GM19099 (cell line): Measurements from ENCODE around the gene PHAF1.

Experiments
- POLR2A ChIP-seq: IDR thresholded peaks from 3 replicates; pipeline ENCODE4 v1.6.1; 2011; ENCODE audit warnings: low read depth; ENCODE audit not compliant: insufficient read length; ENCODE audit errors: extremely low read depth

The PHAF1 gene

DNA sequence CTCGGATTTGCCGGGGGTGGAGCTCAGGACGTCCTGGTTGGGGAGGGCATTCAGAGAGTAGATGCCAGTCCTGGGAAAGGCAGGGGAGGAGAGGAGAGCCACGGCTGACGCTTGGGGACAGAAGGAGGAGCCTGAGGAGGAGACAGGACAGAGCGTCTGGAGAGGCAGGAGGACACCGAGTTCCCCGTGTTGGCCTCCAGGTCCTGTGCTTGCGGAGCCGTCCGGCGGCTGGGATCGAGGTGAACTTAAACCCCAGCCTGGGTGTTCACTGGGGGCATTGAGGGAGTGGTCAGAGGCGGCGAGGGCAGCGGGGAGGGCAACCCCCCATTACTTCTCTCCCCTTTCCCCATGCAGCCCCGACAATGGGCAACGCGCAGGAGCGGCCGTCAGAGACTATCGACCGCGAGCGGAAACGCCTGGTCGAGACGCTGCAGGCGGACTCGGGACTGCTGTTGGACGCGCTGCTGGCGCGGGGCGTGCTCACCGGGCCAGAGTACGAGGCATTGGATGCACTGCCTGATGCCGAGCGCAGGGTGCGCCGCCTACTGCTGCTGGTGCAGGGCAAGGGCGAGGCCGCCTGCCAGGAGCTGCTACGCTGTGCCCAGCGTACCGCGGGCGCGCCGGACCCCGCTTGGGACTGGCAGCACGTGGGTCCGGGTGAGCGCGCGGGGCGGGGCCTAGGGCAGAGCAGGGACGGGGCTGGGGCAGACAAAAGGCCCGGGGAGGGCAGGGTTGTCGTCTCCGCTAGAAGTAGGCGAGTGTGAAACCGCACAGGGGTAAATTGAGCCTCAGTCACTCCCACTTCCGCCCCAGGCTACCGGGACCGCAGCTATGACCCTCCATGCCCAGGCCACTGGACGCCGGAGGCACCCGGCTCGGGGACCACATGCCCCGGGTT, 64.3 kb downstream of the PHAF1 start:
- no peak for TF ChIP-seq POLR2A

DNA sequence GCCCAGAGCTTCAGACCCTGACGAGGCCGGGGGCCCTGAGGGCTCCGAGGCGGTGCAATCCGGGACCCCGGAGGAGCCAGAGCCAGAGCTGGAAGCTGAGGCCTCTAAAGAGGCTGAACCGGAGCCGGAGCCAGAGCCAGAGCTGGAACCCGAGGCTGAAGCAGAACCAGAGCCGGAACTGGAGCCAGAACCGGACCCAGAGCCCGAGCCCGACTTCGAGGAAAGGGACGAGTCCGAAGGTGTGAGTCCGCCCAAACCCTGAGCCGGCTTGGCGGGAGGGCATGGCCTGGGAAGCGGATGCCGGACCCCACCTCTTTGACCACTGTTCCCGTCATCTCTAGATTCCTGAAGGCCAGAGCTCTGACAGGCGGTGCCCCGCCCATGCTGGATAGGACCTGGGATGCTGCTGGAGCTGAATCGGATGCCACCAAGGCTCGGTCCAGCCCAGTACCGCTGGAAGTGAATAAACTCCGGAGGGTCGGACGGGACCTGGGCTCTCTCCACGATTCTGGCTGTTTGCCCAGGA, 65.0 kb downstream of the PHAF1 start:
- no peak for TF ChIP-seq POLR2A

DNA sequence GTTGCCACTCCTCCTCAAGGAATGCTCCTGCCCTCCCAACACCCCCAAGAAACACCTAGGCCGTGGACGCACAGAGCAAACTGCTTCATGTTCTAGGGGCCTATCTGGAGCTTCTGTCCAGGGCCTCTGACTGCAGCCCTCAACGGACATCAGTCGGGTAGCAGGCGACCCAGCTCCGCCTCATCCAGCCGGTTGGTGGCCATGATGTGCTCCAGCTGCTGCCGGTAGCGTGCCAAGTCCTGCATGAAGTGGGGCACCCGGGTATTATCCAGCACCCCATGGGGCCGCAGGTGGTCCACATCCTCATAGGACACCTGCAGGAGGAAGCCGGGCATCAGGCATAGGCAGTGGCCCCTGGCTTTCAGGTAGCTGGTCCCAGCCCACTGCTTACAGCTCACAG, 66.9 kb downstream of the PHAF1 start:
- TF ChIP-seq POLR2A: no peak

DNA sequence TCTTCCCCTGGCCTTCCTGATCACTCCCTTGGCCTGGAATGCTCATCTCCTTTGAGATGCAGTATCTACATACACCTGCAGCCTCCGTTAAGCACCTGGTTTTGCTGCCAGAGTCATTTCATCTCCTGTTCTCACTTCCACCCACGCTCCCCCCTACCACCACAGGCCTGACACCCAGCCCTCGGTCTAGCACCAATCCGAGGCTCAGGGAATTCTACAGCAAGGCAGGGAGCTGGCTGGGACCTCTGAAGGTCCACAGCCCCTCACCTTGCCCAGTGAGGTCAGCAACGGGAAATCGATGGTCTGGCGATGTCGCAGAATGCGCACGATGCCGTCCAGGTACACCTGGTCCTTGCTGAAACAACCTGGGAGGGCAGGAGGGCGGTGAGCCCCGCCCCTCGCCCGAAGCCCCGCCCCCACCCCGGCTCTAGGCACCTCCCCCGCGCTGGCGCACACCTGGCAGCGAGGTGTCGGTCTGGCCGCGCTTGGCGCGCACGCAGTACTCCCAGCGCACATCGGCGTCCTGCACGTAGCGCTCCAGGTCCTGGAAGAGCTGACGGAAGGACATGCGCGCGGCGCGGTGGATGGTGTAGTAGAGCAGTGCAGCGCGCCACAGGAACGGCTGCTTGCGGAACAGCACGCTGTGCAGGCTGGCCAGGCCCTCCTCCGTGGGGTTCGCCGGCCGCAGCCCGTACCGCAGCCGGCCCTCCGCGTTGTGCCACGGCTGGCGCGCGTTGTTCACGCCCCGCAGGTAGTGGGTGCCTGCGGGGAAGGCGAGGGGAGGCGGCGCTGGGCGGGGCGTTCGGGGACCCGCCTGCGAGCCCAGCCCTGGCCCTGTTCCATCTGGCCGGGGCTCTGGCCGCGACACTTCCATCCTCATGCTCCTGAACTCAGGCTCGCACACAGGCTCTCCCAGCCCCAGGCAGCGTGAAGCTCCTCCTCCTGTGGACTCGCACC, 68.3 kb downstream of the PHAF1 start:
- TF ChIP-seq POLR2A: no peak

DNA sequence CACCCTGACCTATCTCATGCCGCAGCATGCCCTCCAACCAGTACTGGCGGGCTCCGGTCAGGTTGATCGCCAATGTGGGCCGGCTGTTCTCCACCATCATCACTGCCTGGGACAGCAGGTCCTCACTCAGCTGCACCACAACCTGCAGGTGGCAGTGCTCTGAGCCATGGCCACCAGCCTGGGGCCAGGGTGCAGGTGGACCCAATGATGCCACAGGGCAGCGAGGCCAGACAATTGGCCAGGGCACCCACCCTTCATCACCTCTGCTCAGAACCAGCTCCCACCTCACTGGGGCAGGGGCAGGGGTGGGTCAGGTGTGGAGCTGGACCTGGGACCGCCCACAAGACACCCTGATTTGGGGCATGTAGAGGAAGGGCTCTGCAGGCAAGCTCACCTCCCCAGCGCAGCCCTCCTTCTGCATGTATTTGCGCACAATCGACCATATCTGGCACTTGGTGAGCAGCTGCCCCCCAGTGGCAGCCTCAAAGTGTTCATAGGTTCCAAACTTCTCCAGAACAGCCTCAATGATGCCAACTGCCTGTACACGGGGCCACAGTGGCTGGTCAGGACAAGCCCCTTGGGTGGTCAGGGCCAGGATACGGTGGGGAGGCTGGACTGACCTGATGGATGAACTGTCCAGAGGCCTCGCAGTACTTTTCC, 69.8 kb downstream of the PHAF1 start:
- TF ChIP-seq POLR2A: no peak

DNA sequence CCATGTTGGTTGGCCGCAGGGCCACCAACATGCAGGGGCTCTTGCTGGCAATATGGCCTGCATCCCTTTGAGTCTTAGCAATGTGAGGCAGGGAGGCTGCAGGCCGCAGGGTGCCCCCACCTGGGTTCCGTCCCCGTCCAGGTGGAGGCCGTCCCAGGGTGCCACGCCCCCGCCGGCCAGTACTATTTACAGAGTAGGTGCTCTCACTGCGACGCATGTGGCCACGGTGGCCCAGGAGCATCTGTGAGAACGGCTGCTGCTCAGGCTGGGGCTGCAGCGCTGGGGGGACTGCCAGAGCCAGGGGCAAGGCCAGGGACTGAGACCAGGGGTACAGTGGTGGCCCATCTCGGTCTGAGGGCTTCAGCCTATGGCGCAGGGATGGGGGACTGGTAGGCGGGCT, 70.4 kb downstream of the PHAF1 start:
- no peak for TF ChIP-seq POLR2A

DNA sequence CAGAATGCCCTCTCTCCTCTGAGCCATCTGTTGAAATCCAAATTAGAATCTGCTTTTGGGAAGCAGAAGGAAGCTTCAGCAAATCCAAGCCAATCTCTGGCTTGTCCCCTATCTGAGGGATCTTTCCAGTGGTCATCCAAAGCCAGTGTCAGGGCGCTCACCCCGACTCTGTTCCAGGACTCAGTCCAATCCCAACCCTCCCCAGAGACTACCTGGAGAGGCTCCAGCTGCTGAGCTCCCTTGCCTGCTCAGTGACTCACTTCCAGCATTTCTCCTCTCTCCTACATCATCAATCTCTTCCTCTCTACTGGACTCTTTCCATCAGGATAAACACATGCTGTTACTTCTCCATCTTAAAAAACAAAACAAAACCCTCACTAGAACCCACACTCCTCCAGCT, 71.6 kb downstream of the PHAF1 start:
- no peak for TF ChIP-seq POLR2A

DNA sequence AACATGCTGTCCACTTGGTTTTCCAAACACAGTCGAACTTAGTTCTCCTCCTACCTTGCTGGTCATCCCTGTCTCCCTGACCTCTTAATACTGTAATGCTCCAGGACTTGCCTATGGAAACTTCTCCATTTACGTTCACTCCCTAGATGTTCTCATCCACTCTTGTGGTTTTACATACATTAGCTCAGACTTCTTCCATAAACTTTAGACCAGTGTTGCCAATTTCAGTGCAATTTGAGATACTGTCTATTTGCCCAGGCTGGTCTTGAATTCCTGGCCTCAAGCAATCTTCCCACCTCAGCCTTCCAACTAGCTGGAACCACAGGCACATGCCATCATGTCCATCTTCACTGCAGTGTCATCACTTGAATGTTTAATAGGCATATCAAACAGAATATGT, 72.5 kb downstream of the PHAF1 start:
- TF ChIP-seq POLR2A: no peak

DNA sequence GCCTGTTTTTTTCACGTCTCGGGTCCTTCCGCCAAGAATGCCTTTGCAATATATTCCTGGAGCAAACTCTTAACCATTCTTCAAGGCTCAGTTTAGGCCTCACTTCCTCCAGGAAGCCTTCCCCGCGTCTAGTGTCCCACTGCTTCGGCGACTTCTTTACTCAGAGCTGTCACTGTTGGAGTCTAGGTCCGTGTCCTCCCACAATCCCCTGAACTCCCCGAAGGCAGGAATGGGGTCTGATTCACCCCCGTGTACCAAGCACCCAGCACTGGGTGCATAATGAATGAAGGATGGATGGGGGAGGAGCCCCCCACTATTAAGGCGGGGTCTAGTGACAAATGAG, 73.5 kb downstream of the PHAF1 start:
- TF ChIP-seq POLR2A: no peak

DNA sequence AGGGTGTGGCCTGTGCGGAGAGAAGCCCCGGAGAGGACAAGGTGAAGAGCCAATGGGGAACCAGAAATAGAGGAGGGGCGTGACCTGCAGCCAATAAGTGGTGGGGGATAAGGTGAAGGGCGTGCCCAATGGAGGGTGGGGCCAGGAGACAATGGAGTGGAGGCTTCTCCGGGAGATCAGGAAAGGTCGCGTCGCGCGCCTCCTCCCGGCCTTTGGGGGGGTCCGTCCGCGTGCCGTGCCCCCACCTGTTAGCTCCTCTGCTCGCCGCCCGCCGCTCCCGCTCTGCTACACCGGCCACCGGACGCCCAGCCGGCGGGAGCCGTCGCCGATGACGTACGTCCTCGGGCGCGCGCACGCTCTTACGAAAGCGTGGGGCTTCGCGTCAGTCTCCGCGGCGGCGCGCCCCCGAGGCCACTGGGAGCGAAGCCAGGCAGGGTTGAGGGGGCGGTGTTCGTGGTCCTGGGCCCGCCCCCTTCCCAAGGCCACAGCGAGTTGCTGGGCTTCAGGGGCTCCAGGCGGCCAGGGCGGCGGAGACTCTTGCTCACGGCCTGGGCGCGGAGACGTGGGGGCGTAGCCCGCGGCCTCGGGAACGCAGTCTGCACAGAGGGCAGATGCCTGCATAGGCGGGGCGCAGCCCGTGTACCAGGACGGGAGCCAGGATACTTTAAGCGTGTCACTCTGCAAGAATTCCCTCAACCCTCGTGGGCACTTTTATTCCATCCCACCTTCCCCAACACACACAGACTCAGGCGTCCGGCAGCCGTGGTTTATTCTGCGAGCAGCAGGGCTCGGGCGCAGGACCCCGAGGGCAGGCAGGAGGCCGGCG, 74.1 kb downstream of the PHAF1 start, which contains the start of gene MATCAP1:
Gene MATCAP1 (minus strand): TSS at position 337 of the 826 bp plus-strand sequence. CDS start 3,353 bp downstream, outside the sequence.
- TF ChIP-seq POLR2A: peak; percentile 67

DNA sequence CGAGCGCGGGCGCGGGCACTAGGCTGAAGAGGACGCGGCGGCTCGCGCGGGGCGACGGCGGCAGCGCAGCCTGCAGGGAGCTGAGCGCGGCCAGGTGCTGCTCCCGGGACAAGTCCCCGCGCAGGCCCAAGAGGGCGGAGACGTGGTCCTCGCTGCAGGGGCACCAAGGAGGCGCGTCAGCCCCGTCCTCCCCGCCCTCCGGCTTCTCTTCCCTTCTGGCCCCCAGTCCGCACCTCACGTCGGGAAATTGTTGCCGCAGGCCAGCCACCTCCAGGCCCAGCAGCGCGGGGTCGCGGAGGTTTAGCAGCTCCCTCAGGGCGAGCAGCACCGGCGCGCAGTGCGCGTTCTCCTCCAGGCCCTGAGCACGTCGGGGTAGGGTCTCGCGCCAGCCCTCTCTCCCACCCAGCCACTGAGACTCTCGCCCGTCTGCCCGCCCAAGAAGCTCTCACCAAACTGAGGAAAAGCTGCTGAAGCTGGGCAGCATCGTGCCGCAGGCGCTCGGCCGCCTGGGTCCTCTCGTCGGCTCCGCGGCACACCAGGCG, 74.8 kb downstream of the PHAF1 start:
- no peak for TF ChIP-seq POLR2A

DNA sequence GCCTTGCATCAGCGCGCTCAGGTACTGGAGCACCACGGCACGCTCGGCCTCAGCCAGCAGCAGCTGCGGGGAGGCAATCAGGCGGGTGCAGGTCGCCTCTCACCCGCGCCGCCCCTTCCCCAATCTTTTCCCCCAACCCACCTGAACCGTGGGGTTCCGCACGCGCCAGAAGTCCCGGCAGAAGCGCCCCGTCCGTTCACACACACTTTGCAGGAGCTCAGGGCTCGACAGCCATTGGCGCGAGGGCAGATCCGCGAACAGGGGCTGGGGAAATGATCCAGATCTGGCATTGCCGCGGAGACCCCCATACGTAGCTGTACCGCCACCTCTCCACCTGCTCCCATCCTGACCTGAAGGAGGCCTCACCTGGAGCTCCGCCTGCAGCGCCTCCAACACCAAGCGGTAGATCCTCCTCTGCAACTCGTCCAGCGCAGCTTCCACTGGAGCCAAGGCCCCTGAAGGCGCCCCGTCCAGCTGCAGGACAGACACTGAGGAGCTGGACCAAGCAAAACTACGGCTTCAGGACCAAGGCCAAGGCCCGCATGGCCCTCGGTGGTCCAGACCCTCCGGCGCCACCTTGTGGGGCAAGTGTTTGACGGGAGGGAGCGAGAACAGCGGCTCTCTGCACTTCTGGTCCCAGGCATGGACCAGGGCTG, 75.4 kb downstream of the PHAF1 start:
- TF ChIP-seq POLR2A: no peak

DNA sequence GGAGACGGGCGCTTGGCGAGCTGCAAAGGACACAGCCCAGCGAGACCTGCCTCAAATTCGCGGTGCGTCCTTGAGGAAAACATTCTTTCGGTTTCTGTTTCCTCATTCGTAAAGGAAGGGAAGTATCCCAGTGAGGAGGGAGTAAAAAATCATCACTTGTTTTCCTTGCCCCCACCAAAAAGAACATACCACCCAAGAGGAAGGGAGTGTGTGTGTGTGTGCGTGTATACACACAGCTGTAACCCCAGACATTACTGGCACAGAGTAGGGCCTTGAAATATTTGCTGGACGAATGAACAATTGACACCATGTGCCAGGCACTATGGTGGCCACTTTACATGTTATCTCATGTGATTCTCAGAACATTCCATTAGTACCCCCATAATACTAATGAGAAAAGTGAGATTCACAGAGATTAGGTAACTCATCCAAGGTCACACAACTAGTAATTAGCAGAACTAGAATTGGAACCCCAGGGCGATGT, 76.0 kb downstream of the PHAF1 start:
- TF ChIP-seq POLR2A: no peak

DNA sequence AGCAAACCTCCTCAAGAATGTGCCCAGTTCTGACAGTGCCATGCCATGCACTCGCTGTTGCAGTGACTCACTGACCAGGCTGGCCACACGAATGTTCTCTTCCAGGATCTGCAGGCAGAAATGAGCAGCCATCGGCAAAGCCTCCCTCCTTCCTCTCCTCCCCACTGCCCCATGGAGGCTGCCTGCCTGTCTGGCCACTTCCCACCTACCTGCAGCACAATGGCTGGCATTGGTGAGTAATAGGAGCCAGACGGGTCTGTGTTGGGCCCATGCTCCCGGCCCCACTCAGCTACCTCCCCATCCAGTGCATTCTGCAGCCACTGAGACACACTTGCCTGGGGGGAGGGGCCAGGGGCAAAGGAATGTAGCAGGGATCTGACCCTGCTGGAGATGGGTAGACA, 76.8 kb downstream of the PHAF1 start:
- no peak for TF ChIP-seq POLR2A
